ENCODE measurements around the gene MFAP3L. TPM values are rescaled to one million over a fixed set of nuclear protein-coding genes. Genes with fewer than 3 reads are reported as not detected.
"Not testable (repeated sequence)": the region's sequence is repeated elsewhere in the genome, so short reads cannot be mapped to it uniquely, and the experiment has no call there.

MFAP3L gene
- total RNA-seq, 6 experiments from 2014 or later = 0.94 to 6.4 (median 2.1) TPM

DNA sequence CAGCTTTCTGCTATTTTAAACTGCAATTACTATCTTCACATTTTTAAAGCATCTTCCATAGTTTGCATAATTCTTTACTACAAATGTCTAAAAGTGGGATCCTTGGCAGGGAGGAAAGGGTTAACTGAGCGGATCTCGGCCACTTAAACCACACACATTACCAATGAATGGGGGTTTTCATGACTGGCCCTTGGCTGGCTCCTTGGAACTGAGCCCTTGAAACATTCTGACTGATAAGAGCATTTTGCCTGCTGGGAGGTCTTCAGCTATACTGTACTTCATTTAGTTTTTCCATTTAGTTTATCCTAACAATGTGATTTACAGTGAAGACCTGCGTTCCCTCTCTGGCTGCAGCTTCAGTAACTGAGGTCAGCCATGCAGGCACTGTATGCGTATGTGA, 31.7 kb upstream of the MFAP3L start:
- H3K36me3 Mint-ChIP-seq (ENCODE audit: low read depth) = peaks cover 4% of the 10 kb centered on the region; the same call in 1 of the 2 replicates
- TF ChIP-seq, protein P1, sequence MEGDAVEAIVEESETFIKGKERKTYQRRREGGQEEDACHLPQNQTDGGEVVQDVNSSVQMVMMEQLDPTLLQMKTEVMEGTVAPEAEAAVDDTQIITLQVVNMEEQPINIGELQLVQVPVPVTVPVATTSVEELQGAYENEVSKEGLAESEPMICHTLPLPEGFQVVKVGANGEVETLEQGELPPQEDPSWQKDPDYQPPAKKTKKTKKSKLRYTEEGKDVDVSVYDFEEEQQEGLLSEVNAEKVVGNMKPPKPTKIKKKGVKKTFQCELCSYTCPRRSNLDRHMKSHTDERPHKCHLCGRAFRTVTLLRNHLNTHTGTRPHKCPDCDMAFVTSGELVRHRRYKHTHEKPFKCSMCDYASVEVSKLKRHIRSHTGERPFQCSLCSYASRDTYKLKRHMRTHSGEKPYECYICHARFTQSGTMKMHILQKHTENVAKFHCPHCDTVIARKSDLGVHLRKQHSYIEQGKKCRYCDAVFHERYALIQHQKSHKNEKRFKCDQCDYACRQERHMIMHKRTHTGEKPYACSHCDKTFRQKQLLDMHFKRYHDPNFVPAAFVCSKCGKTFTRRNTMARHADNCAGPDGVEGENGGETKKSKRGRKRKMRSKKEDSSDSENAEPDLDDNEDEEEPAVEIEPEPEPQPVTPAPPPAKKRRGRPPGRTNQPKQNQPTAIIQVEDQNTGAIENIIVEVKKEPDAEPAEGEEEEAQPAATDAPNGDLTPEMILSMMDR (IDR thresholded peaks at IDR 0.05) = no peak
- no peaks in the 10 kb centered on the region for H3K4me1 Mint-ChIP-seq (ENCODE audit: low read depth)
- no peaks in the 10 kb centered on the region for H3K9me3 Mint-ChIP-seq
- no peak for DNase-seq
- H3K4me3 Mint-ChIP-seq = no peak overlapping the region
- H3K27me3 Mint-ChIP-seq (ENCODE audit: insufficient read depth) = no peaks in the 10 kb centered on the region
- no peak overlapping the region for H3K27ac Mint-ChIP-seq

DNA sequence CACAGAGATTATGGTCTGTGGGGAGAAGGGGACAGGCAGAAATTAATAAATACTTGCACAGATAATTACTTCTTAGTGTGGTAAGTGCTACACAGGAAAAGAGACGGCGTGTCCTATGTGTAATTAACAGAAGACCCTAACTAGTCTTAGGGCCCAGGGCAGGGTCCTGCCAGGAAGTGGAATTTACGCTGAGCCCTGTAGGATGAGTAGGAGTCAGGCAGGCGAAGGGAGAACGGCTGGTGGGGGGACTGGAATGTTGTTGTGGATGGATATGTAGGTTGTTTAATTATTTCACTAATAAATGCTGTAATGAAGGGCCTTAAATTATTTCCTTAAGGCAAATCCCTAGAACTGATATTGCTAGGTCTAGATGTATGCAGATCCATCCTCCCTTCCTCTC, 26.7 kb upstream of the MFAP3L start:
- no peaks in the 10 kb centered on the region for H3K4me1 Mint-ChIP-seq (ENCODE audit: low read depth)
- peaks cover 5% of the 10 kb centered on the region for H3K27me3 Mint-ChIP-seq (ENCODE audit: insufficient read depth)
- no peak overlapping the region for H3K4me3 Mint-ChIP-seq
- no peaks in the 10 kb centered on the region for H3K9me3 Mint-ChIP-seq
- H3K36me3 Mint-ChIP-seq (ENCODE audit: low read depth) = no peaks in the 10 kb centered on the region
- TF ChIP-seq, protein P1 (IDR thresholded peaks at IDR 0.05) = no peak
- DNase-seq = no peak
- H3K27ac Mint-ChIP-seq = no peak overlapping the region

DNA sequence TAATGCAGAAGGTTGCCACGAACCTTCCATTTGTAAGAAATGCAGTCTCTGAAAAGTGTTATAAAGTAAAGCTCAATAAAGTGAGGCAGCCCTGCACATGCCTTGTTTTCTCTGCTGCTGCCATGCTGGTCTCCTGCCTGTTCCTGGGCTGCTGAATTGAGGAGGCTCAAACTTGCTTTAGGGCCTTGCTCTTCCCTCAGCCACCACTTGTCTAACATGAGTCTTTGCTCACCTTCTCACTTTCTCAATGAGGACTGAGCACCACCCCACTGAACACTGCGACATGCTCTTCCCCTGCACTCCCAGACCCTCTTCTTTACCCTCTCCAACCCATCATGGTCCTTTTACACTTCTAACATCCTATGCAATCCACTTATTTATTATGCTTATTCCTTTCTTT, 25.2 kb upstream of the MFAP3L start:
- Mint-ChIP-seq H3K4me1 (ENCODE audit: low read depth) (no peaks in the 10 kb centered on the region), H3K27ac (no peak overlapping the region), H3K4me3 (no peak overlapping the region), H3K27me3 (ENCODE audit: insufficient read depth) (peaks cover 5% of the 10 kb centered on the region), H3K9me3 (no peaks in the 10 kb centered on the region), H3K36me3 (ENCODE audit: low read depth) (no peaks in the 10 kb centered on the region)
- DNase-seq = no peak
- TF ChIP-seq, protein P1 (IDR thresholded peaks at IDR 0.05) = no peak

DNA sequence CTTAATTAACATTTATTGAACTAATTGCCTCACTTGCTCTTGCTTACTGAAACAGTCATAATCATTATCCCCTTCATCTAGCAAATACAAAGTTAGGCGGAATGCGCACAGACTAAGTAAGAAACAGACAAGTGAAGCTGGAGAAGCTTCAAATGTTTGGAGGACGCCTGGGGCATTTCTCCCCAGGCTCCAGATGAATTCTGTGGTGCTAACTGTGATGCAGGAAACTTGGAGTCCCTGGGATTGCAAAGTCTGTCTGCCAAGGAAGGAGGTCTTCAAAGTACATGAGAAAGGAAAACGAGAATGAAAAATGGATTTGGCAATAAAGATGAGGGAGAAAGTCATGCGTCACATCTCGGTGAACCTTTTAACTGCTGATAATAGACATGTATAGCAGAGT, 23.6 kb upstream of the MFAP3L start:
- Mint-ChIP-seq H3K27me3 (ENCODE audit: insufficient read depth) (peaks cover 5% of the 10 kb centered on the region), H3K4me1 (ENCODE audit: low read depth) (no peaks in the 10 kb centered on the region), H3K36me3 (ENCODE audit: low read depth) (no peaks in the 10 kb centered on the region), H3K4me3 (no peak overlapping the region), H3K27ac (no peak overlapping the region), H3K9me3 (no peaks in the 10 kb centered on the region)
- TF ChIP-seq, protein P1 (IDR thresholded peaks at IDR 0.05) = no peak
- DNase-seq = no peak

DNA sequence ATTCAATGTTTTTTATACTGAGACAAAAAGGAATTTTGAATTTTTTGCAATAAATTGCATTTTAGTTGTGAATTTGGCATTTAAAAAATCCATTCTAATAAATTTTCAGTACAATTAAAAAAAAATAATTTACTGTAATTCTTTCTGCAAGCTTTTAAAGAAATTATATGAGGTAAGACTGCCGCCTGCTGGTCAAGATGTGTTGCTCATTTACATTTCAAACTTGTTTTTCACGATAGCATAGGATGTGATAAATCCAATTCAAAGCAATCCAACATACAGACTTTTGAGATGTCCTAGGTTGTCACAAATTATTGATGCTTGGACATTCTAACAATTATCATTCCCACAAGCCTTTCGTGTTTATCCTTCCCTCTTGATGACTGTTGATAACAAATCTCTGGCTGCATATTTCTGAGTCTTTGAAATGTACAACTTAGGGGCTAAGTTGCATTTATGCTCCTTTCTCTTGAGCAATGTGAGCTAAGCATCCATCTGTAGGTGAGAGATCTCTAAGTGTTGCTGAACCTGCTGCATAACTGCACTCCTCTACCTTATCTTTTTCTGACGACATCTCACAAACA, 21.7 kb upstream of the MFAP3L start:
- peaks cover 11% of the 10 kb centered on the region for H3K27me3 Mint-ChIP-seq (ENCODE audit: insufficient read depth)
- no peak overlapping the region for H3K4me3 Mint-ChIP-seq
- H3K36me3 Mint-ChIP-seq (ENCODE audit: low read depth) = no peaks in the 10 kb centered on the region
- no peak overlapping the region for H3K27ac Mint-ChIP-seq
- peak; percentile 66 for DNase-seq
- H3K9me3 Mint-ChIP-seq = no peaks in the 10 kb centered on the region
- TF ChIP-seq, protein P1 (IDR thresholded peaks at IDR 0.05) = peak; percentile 96
- H3K4me1 Mint-ChIP-seq (ENCODE audit: low read depth) = no peaks in the 10 kb centered on the region

DNA sequence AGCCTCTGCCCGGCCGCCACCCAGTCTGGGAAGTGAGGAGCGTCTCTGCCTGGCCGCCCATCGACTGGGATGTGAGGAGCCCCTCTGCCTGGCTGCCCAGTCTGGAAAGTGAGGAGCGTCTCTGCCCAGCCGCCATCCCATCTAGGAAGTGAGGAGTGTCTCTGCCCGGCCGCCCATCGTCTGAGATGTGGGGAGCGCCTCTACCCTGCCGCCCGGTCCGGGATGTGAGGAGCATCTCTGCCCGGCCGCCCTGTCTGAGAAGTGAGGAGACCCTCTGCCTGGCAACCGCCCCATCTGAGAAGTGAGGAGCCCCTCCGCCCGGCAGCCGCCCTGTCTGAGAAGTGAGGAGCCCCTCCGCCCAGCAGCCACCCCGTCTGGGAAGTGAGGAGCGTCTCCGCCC, 20.0 kb upstream of the MFAP3L start:
- H3K4me1 Mint-ChIP-seq (ENCODE audit: low read depth); H3K4me3 Mint-ChIP-seq; H3K36me3 Mint-ChIP-seq (ENCODE audit: low read depth); H3K9me3 Mint-ChIP-seq; DNase-seq; H3K27ac Mint-ChIP-seq: not testable (repeated sequence)
- peaks cover 15% of the 10 kb centered on the region for H3K27me3 Mint-ChIP-seq (ENCODE audit: insufficient read depth)
